Endodermal cell (in vitro differentiated cells): Measurements from ENCODE around the gene SMG7. TPM values are rescaled to one million over a fixed set of nuclear protein-coding genes. Genes with fewer than 3 reads are reported as not detected.

Experiments used
- DNase-seq: peaks from one replicate; pipeline ENCODE4 v3.0.0-alpha.2; 2017
- H3K27ac ChIP-seq: 2 replicates; pipeline ENCODE4 v1.5.1; 2013; ENCODE audit warnings: mild to moderate bottlenecking, low read depth, low read length, moderate library complexity
- H3K27me3 ChIP-seq: 2 replicates; pipeline ENCODE4 v1.6.1; 2013; ENCODE audit warnings: mild to moderate bottlenecking, low read length, moderate library complexity; ENCODE audit not compliant: insufficient read depth, control insufficient read depth, poor library complexity, severe bottlenecking
- H3K36me3 ChIP-seq: 2 replicates; pipeline ENCODE4 v1.7.0; 2013; ENCODE audit warnings: mild to moderate bottlenecking, low read length, moderate library complexity; ENCODE audit not compliant: control insufficient read depth, insufficient read depth
- H3K4me1 ChIP-seq: one replicate; pipeline ENCODE4 v1.7.0; 2013; ENCODE audit warnings: low read length; ENCODE audit not compliant: control insufficient read depth, insufficient read depth
- H3K4me3 ChIP-seq: 2 replicates; pipeline ENCODE4 v1.5.1; 2013; ENCODE audit warnings: mild to moderate bottlenecking, low read length, moderate library complexity
- H3K9ac ChIP-seq: 2 replicates; pipeline ENCODE4 v1.6.1; 2013; ENCODE audit warnings: mild to moderate bottlenecking, low read length, moderate library complexity; ENCODE audit not compliant: poor library complexity, severe bottlenecking; ENCODE audit errors: extremely low read depth
- H3K9me3 ChIP-seq: 2 replicates; pipeline ENCODE4 v1.6.1; 2013; ENCODE audit warnings: mild to moderate bottlenecking, low read length, moderate library complexity; ENCODE audit not compliant: control insufficient read depth
- H3K27ac Mint-ChIP-seq: 2 replicates; pipeline ENCODE4 v1.8.0; 2020; ENCODE audit warnings: mixed read lengths
- H3K27me3 Mint-ChIP-seq: 2 replicates; pipeline ENCODE4 v1.8.0; 2021; ENCODE audit warnings: mild to moderate bottlenecking, mixed read lengths; ENCODE audit not compliant: insufficient read depth
- H3K36me3 Mint-ChIP-seq: 2 replicates; pipeline ENCODE4 v1.8.0; 2020; ENCODE audit warnings: low read depth, mixed read lengths
- H3K4me1 Mint-ChIP-seq: 2 replicates; pipeline ENCODE4 v1.8.0; 2020; ENCODE audit warnings: mixed read lengths
- H3K4me3 Mint-ChIP-seq: 2 replicates; pipeline ENCODE4 v1.8.0; 2020; ENCODE audit warnings: mild to moderate bottlenecking, moderate library complexity, mixed read lengths
- H3K9me3 Mint-ChIP-seq: 2 replicates; pipeline ENCODE4 v1.8.0; 2020; ENCODE audit warnings: mild to moderate bottlenecking, mixed read lengths
- WGBS, 2 experiments: methylation state at CpG; one replicate each; pipeline versions ENCODE4 v1.1.5 to v1.1.7; 2013; ENCODE audit warnings: missing lambda C conversion rate in 2 of 2, mixed read lengths in 1 of 2; ENCODE audit not compliant: insufficient coverage in 1 of 2, insufficient read length in 1 of 2; 5-methylcytosine and 5-hydroxymethylcytosine counted together
- total RNA-seq, 2 donors: library from RNA; stranded (reverse); fragmentation: NEBNext Ultra II Directional in 1 of 2; extraction: Animal tissue kit (Norgen Biotek cat#: 25700) in 1 of 2; gene quantifications; 2 replicates in 1 of 2; 3 replicates in 1 of 2; pipeline ENCODE4 v1.2.1, GENCODE V29; 2021
- TF ChIP-seq, protein P1 (sequence below): fragments of 200-600 bp; sonication (generic); conservative IDR thresholded peaks from 2 replicates; pipeline ENCODE4 v1.5.0; 2021; ENCODE audit warnings: antibody characterized with exemption, mild to moderate bottlenecking

SMG7 gene
- total RNA-seq, 2 donors from 2014 or later = 60.5 to 75.9 TPM

DNA sequence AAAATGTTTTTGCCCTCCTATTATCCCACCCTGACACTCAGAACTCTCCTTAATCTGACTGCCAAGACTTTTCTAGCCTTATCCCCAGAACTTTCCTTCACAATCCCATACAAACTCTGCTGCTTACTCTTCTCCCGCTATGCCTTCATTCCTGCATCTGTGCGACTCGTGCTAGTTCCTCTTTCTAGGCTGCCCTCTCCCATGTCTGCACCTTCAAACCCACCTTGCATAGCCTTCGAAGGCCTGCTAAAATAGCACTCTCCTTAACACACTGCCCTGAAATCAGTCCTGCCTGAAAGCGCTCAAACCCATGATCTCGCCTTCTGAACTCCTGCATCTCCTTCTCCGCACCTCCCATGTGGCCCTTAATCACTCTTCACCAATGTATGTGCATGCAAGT is 120.4 kb downstream of the SMG7 start:
- Mint-ChIP-seq H3K36me3 (no peaks in the 10 kb centered on the region), H3K27me3 (no peaks in the 10 kb centered on the region), H3K27ac (no peak overlapping the region), H3K4me3 (no peak overlapping the region), H3K9me3 (no peaks in the 10 kb centered on the region), H3K4me1 (peaks cover 19% of the 10 kb centered on the region)
- Histone ChIP-seq H3K36me3 (no peaks in the 10 kb centered on the region), H3K4me1 (peaks cover 3% of the 10 kb centered on the region), H3K4me3 (no peak overlapping the region), H3K9ac (no peak overlapping the region), H3K27me3 (no peaks in the 10 kb centered on the region), H3K27ac (no peak overlapping the region), H3K9me3 (no peaks in the 10 kb centered on the region)
- DNase-seq = no peak
- TF ChIP-seq, protein P1, sequence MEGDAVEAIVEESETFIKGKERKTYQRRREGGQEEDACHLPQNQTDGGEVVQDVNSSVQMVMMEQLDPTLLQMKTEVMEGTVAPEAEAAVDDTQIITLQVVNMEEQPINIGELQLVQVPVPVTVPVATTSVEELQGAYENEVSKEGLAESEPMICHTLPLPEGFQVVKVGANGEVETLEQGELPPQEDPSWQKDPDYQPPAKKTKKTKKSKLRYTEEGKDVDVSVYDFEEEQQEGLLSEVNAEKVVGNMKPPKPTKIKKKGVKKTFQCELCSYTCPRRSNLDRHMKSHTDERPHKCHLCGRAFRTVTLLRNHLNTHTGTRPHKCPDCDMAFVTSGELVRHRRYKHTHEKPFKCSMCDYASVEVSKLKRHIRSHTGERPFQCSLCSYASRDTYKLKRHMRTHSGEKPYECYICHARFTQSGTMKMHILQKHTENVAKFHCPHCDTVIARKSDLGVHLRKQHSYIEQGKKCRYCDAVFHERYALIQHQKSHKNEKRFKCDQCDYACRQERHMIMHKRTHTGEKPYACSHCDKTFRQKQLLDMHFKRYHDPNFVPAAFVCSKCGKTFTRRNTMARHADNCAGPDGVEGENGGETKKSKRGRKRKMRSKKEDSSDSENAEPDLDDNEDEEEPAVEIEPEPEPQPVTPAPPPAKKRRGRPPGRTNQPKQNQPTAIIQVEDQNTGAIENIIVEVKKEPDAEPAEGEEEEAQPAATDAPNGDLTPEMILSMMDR = no peak
- WGBS, 2 experiments = 87 to 98% methylated on average over 7 of the region's 7 CpGs

DNA sequence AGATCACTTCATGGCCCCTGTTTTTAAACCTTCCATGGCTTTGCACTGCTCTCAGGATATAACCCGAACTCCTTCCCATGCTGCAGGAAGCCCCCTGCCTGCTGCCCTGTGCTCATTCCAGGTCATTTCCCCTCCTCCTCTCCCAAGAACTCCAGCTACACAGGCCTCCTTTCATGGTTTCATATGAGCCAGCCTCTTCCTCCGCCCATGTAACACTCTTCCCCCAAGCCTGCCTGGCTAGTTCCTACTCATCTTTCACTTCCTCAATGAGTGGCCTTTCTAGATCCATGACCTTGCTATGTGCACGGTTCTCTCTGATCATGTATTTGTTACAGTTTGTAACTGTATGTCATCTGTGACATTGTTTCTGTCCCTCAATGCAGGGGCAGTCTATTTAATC is 121.1 kb downstream of the SMG7 start:
- H3K4me3 Mint-ChIP-seq = no peak overlapping the region
- Histone ChIP-seq H3K9me3 (no peaks in the 10 kb centered on the region), H3K36me3 (no peaks in the 10 kb centered on the region), H3K4me1 (peaks cover 3% of the 10 kb centered on the region), H3K4me3 (no peak overlapping the region), H3K9ac (no peak overlapping the region), H3K27ac (no peak overlapping the region), H3K27me3 (no peaks in the 10 kb centered on the region)
- TF ChIP-seq, protein P1 = no peak
- no peaks in the 10 kb centered on the region for H3K36me3 Mint-ChIP-seq
- WGBS, 2 experiments = 84 to 89% methylated on average over 2 to 3 of the region's 3 CpGs
- H3K9me3 Mint-ChIP-seq = no peaks in the 10 kb centered on the region
- H3K27me3 Mint-ChIP-seq = no peaks in the 10 kb centered on the region
- H3K4me1 Mint-ChIP-seq = peaks cover 19% of the 10 kb centered on the region
- no peak for DNase-seq
- H3K27ac Mint-ChIP-seq = no peak overlapping the region

- Histone ChIP-seq H3K4me3 (no peak overlapping the region), H3K9me3 (no peaks in the 10 kb centered on the region), H3K27me3 (no peaks in the 10 kb centered on the region), H3K4me1 (no peaks in the 10 kb centered on the region), H3K36me3 (no peaks in the 10 kb centered on the region), H3K27ac (no peak overlapping the region), H3K9ac (no peak overlapping the region)
- H3K9me3 Mint-ChIP-seq = no peaks in the 10 kb centered on the region
- no peak for DNase-seq
- no peak overlapping the region for H3K4me3 Mint-ChIP-seq
- TF ChIP-seq, protein P1 = no peak
- no peaks in the 10 kb centered on the region for H3K36me3 Mint-ChIP-seq
- H3K27ac Mint-ChIP-seq = no peak overlapping the region
- H3K27me3 Mint-ChIP-seq = no peaks in the 10 kb centered on the region
- peaks cover 12% of the 10 kb centered on the region for H3K4me1 Mint-ChIP-seq
- 92 to 100% methylated on average over 2 of the region's 2 CpGs for WGBS, 2 experiments
Observed at GRCh38 chr1:183595537-183595936, 123.2 kb downstream of the SMG7 start.
